GM21576 (cell line): ENCODE results near the gene DIMT1.
A peak's percentile ranks its signal among the peaks of the same experiment; 100 is the strongest.

Experiments
- ATAC-seq: cut with Tn5 transposase; IDR thresholded peaks from one replicate; pipeline ENCODE4 v1.9.1; 2021; ENCODE audit warnings: mild to moderate bottlenecking, moderate library complexity; ENCODE audit not compliant: unreplicated experiment

Gene DIMT1

GRCh38 chr5:62403411-62404250 is at the start of gene DIMT1:
Gene DIMT1 (minus strand): TSS chr5:62403905. CDS start chr5:62403772, 133 bp downstream.
- peak; percentile 97 for ATAC-seq

DNA sequence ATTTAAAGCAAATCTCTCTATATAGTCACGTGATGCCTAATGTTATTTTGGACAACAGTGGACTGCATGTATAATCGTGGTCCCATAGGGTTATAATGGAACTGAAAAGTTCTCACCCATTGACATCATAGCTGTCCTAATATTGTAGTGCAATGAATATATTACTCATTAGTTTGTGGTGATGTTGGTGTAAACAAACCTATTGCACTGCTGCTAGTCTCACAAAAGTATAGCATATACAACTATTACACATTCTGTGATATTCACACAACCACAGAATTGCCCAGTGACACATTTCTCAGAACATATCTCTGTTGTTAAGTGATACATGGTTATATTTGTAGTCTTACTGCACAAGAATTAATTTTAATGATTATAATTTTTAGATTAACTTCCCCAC is 46.6 kb upstream of the DIMT1 start:
- no peak for ATAC-seq

- ATAC-seq: no peak
These were observed 44.8 kb upstream of the DIMT1 start for GRCh38 chr5:62448528-62448927.

GRCh38 chr5:62432621-62433064 is 28.9 kb upstream of the DIMT1 start:
- ATAC-seq: no peak

DNA sequence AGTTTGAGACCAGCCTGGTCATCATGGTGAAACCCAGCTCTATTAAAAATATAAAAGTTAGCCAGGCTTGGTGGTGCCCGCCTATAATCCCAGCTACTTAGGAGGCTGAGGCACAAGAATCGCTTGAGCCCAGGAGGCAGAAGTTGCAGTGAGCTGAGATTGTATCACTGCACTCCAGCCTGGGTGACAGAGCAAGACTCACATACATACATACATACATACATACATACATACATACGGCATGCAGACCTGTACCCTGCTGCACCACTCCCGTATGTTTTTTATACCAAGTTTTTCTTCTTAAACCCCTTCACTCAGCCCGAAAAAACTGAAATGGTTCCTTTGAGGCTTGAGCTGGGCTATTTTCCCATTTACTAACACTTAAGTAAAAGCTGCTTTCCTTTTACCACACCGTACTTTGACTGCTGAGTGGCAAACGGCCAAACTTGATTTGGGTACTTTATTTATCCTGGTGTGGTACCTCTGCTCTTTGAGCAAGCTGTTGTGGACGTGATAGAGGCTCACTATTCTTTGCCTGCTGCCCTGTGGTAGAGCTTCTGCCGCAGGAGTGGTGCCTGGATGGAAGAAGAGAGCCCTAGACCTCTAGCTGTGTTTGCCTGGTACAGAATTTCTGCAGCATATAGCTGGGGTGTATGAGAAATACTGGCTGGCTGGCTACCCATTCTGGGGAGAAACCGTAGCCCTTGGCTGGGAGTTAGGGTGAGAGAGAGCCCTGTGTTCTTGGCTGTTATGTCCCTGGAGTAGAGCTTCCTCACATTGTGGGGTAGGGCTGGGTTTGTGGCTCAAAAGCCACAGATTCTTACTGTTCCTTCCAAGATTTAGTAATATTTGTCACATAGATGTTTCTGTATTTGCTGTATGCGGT is 28.3 kb upstream of the DIMT1 start:
- no peak for ATAC-seq

- ATAC-seq: no peak
These were observed 21.1 kb upstream of the DIMT1 start for GRCh38 chr5:62424763-62425162.

- no peak for ATAC-seq
These were observed 17.7 kb upstream of the DIMT1 start for GRCh38 chr5:62421414-62421813.

DNA sequence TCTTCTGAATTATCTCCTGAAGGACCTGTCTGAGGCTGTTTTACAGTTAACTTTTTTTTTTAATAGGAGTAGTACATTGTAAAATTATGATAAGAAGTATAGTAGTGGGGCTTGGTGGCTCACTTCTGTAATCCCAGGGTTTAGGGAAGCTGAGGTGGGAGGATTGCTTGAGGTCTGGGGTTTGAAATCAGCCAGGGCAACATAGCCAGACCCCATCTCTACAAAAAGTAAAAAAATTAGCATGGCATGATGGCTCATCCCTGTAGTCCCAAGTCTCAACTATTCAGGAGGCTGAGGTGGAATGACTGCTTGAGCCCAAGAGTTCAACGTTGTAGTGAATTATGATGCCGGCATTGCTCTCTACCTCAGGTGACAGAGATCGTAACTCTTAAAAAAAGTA is 15.9 kb upstream of the DIMT1 start:
- ATAC-seq: no peak

DNA sequence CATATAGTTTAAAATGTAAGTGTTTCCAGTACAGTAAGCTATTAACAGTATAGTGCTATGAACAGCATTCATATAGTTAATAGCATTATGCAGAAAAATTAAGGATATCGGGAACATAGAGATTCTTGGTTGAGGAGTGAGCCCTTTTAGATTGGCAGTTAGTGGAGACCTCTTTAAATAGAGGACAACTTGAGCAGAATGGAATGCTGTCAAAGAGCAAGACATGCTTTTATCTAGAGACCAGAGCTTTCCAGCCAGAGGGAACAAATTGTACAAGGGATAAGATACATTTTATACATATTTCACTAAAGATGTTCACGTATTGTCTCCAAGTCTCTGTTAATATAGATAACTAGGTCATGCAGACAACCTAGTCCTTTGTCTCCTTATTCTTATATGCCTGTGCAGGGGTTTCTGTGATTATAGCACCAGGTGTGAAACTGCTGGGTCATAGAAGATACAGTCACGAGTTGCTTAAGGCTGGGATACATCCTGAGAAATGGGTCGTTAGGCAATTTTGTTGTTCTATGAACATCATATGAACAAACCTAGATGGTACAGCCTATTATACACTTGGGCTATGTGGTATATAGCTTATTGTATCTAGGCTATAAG is 14.9 kb upstream of the DIMT1 start:
- no peak for ATAC-seq

DNA sequence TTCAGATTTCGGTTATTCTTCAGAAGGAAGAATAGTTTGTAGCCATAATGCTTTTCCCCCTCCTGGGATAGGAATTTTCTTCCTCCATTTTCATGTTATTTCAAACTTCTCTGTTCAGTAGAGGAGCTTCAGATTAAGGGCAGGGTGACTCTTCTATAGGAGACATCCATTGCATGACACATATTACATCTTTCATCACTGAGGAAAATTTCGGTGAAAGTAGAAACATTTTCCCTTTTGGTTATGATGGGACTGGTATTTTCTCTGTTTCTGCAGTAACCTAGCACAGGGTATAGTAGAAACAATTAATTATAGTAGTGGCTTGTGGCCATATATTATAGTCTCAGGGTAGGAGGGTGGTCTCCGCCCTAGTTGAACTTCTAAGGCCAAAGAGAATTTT is 10.0 kb upstream of the DIMT1 start:
- ATAC-seq: no peak

DNA sequence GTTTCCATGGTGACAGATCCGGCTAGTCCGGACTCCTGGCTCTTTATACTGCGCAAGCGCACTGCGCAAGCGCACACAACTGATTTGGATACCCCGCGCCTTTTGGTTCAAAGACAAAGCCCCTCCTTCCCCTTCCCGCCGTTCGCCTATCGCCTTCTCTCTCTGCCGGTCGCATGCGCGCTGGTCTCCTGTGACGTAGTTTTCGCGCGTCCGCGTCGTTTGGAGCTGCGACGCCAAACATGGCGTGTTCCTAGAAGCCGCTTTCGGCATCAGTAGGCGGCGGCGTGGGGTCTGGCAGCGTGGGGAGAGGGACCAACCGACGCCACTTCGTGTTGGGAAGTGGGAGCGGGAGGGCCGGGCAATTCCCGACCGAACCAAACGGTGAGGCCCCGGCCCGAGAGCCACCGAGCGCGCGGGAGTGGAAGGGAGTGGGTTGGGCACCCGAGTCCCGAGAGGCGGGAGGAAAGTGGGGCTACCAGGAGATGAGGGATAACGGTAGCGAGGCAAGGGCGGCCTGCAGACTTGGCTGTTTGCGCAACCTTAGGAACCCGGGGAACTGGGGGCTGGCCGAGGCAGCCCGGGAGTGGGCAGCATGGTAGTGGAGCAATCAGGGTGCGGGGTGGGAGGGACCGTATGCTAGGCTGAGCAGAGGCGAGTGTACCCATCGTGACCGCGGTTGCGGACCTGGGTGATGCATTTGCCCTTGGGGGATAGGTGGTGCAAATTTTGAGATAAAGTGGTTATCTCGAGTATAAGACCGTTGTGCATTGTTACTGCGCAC is 9.0 kb upstream of the DIMT1 start, which contains the start of gene IPO11:
IPO11 (plus strand) TSS at position 215 of the 781 bp plus-strand sequence. CDS start 24,517 bp downstream, outside the sequence.
- peak; percentile 97 for ATAC-seq

- no peak for ATAC-seq
These were observed 8.3 kb downstream of the DIMT1 start for GRCh38 chr5:62395210-62395950.

GRCh38 chr5:62386824-62387223 is 16.9 kb downstream of the DIMT1 start:
- no peak for ATAC-seq

- ATAC-seq: no peak
These were observed 17.8 kb downstream of the DIMT1 start for GRCh38 chr5:62385816-62386400.

GRCh38 chr5:62385131-62385530 is 18.6 kb downstream of the DIMT1 start:
- no peak for ATAC-seq

GRCh38 chr5:62376064-62376463 is 27.6 kb downstream of the DIMT1 start:
- no peak for ATAC-seq

GRCh38 chr5:62375627-62376026 is 28.1 kb downstream of the DIMT1 start:
- no peak for ATAC-seq

DNA sequence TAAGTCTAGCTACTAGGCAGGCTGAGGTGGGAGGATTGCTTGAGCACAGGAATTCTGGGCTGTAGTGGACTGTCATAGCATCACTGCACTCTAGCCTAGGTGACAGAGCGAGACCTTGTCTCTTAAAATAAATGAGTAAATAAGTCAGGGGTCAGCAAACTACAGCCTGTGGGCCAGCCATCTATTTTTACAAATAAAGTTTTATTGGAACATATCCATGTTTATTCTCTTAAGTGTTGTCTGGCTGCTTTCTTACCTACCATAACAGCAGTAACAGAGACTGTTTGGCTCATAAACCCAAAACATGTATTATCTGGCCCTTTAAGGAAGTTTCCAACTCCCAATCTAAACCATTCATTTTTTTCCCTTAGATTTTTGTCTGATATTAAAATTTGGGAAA is 29.6 kb downstream of the DIMT1 start:
- no peak for ATAC-seq

DNA sequence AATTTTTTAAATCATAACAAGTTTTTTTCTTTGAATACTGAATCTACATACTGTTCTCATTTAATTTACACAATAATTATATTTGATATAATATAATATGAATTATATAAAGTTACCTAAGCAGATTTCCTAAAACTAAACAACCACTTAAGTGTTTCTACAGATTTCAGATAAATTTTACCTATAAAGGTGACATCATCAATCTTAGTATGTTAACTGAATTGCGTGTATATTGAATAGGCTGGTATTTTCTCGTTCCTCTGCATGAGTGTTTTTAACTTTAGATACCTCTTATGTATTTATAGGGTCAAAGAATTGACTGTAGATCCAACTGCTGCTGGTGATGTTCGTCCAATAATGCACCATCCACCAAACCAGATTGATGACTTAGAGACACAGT is 30.3 kb downstream of the DIMT1 start:
- no peak for ATAC-seq
